Eye (tissue), 1 donor: ENCODE measurements around the gene FCHO1.
A peak's percentile ranks its signal among the peaks of the same experiment; 100 is the strongest.

Experiments used
- DNase-seq: peaks from one replicate; pipeline ENCODE4 v3.0.0-alpha.2; 2015

Gene FCHO1

DNA sequence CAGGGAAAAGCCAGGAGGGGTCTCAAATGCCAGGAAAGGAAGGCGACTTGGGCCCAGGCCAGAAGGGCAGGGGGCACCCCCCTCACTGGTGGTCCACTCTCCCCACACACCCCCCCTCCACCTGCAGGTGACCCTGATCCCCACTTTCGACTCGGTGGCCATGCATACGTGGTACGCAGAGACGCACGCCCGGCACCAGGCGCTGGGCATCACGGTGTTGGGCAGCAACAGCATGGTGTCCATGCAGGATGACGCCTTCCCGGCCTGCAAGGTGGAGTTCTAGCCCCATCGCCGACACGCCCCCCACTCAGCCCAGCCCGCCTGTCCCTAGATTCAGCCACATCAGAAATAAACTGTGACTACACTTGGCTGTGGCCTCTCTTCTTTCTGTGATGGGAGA, 17.1 kb upstream of the FCHO1 start:
- no peak for DNase-seq

DNA sequence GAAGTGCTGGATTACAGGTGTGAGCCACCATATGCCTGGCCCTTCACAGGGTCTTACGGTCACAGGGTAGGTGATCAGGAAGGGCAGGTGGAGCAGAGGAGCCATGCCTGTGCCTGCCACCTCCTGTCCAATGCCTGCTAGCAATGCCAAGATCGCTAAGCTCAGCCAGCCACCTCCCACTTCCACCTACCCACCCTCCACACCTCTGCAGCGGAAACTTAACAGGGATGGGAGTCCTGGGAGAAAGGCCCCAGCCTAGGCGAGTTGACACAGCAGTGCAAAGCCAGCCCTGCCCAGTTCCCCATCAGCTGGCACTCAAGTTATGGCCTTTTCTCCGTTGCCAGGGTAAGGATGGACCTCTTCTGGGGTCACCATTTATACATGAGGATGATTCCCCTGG, 15.9 kb upstream of the FCHO1 start:
- no peak for DNase-seq

DNA sequence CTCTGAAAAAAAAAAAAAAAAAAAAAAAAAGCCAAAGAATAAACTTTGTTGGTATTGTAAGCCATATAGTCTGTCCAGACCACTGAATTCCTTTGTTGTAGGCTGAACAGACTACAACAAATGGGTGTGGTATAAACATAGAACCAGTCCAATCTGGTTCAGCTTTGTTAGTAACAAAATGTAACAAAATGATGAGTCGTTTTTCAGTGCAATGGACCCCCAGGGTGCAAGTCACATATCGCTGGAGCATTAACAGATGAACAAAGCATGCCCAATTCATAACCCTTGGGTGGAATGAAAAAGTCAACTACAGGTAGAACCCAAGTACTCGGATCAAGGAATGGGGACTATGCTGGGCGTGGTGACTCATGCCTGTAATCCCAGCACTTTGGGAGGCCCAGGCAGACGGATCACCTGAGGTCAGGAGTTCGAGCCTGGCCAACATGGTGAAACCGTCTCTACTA, 13.6 kb upstream of the FCHO1 start:
- DNase-seq, result no peak

DNA sequence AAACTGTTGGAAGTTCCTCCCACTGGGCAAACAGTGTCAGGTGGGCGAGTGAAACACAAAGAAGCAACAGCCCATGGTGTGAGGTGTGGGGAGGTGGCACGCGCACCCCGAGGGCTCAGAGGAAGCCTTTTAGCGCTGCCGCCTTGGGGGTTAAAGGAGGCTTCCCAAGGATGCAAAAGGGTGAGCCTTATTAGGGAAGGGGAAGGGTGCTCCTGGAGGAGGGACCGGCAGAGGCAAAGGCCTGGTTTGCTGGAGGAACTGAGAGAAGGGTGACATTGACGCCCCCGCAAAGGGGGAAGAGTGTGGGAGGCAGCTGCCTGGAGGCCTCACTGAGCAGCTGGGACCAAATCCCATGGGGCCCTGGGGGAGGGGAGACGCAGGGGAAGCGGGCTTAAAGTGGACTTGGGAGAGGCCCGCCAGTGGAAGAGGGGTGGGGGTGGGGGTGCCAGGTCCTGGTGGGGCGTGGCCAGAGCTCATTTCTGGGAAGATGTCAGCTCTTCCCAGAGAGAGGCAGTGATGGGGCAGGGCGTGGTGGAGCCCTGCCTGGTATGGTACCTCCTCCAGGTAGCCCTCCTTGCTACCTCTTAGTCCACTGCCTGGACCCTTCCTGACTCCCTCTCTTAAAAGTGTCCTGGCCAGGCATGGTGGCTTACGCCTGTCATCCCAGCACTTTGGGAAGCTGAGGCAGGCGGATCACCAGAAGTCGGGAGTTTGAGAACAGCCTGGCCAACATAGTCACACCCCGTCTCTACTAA, 12.0 kb upstream of the FCHO1 start:
- DNase-seq, result peak; percentile 65

DNA sequence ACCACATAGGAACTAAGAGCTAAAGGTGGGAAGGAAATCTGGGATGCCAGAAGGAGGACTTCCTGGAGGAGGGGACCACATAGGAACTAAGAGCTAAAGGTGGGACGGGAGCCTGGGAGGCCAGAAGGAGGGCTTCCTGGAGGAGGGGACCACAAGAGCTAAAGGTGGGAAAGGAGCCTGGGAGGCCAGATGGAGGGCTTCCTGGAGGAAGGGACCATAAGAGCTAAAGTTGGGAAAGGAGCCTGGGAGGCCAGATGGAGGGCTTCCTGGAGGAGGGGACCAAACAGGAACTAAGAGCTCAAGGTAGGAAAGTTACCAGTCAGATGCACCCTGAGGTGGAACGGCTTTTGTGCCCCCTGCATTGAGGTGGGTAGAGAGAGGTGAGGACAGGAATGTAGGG, 9.8 kb upstream of the FCHO1 start:
- DNase-seq, result no peak

DNA sequence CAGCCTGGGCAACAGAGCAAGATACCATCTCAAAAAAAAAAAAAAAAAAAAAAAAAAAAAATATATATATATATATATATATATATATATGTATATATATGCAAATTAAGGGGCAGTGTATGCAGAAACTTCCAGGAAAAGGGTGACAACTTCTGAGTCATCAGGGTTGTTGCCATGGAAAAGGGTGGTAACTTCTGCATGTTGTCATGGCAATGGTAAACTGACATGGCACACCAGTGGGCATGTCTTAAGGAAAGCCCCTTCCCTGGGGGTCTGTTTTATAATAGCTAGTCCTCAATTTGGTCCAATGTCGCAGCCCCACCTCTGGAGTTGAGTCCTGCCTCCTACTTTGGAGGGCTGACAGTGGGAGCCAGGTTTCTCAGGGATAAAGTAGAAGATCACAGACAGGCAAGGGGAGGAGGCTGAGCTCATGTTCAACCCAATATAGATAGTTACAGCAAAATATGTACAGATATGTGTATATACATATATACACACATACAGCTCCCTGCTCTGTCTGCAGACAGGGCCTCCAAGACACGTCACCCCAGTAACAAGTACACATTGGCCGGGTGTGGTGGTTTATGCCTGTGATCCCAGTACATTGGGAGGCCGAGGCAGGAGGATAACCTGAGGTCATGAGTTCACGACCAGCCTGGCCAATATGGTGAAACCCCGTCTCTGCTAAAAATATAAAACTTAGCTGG, 7.2 kb upstream of the FCHO1 start:
- no peak for DNase-seq

DNA sequence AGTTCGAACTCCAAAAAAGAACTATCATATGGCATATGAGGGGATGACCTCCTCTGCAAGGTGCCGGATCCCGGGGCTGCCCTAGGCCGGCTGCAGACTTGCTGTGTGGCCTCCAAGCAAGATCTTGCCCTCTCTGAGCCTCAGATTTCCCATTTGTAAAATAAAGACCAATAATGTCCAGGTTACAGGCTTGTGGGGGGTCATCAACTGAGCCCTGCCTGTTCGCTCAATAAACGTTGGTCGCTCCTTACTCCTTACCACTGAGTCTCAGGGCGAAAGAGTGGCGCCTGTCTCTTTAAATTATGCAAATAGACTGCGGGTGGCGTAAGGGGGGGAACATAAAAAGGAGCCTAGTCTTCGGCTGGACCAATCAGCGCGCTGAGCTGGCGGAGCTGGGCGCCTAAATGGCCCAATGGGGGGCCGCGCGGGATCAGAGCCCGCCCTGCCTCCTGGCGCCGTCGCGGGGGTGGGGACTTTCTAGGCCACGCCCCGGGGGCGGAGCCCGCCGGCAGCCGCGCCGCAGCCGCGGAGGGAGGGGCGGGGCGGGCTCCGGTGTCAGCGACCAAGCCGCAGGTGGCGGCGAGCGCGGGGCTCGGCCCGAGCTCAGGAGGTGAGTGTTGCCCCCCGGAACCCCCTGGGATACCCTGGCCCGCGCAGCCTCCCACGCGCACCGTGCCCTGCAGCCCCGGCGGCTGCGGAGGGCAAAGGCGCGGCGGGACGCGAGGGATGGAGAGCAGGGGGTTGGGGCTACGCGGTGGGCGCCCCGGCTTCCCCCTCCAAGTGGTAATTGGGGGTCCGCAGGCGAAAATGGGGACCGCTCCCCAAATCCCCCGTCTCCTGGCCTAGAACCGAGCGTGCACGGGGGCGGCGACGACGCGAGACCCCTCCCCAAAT, 3.8 kb upstream of the FCHO1 start:
- peak; percentile 97 for DNase-seq

DNA sequence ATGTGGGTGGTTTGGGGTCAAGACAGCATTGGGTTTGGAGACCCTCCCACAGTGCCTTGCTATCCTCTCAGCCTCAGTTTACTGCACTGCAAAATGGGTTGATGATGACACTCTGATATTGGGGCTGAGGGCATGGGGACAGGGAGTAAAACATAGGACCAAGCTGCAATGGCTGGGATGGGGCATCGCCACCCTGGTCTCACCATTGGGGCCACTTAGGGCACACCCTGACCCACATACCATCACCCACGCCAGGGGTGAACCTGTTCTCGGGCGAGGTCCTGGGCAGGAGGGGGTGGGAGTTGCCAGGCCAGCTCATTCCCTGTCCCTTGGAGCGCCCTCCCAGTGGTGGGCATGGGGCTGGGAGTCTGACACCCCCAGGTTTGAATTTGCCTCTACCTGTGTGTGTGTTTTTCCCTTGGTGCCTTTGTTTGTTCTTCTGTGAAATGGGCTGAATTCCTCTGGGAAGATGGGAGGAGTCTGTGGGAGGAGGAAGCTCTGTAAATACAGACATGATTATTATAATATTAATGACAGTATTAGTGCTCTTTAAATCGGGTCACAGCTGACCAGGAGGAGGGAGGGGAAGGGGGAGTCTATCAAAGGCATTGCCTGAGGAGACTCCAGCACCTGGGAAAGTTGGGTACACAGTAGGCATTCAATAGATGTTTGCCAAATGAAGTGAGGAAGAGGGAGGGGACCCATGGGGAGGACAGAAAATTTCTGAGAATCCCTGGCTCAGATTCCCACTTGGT, 2.2 kb upstream of the FCHO1 start:
- DNase-seq, result no peak

DNA sequence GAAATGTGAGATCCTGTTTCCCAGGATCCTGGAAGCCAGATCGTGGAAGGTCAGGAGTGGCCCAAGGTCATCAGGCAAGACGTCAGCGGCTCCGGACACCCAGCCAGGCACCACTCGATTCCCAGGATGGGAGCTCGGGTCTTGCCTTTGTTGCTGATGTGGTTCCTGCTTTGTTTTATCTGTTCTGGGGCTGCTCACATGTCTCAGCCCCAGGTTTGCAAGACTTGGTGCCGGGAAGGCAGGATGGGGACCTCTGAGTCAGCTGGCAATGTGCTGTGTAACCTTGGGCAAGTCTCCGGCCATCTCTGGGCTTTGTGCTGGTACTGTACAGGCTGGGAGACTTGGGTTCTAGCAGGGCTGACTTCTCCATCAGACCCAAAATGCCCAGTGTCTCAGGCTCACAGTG, 1.4 kb upstream of the FCHO1 start:
- DNase-seq, result no peak

DNA sequence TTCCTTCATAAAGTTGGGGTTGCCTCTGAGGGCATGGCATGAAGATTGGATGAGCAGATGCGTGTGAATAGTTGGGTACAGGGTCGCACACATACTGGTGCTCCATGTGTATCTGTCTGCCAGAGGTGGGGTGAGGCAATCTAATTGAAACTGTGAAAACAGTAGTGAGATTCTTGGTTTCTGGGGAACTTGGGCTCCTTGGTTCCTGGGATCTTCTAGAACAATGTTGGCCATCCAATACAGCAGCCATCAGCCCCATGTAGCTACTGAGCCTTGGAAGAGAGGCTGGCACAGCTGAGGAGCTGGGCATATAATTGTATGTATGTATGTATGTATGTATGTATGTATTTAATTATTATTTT, 616 bp downstream of the FCHO1 start:
- DNase-seq, result no peak

DNA sequence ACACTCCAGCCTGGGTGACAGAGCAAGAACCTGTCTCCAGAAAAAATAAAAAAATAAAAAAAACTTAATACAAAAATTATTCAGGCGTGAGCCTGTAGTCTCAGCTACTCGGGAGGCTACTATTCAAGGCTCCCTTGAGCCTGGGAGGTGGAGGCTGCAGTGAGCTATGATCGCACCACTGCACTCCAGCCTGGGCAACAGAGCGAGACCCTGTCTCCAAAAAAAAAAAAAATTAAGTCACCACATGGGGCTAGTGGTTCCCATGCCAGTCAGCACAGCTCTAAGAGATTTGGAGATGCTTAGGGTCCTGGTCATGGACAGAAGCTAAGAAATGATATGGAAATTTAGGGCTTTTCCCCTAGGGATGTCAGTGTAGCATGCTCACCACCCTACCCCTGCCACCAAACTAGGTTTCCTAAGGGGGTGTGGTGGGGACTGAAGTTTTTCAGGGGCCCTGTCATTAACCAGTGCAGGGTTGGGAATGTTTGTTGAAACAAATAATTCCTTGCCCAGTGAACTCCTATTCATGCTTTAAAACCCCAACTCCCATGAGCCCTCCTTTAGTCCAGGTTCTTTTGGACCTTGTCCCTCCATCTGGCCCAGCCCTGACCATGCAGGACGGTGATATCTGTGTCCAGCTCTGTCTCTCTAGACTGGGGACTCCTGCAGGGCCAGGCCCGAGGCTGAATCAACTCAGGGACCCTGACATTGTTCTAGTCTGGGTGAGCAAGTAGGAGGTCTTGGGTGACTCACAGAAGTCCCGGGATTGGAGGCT, 1.8 kb downstream of the FCHO1 start:
- DNase-seq, result no peak

DNA sequence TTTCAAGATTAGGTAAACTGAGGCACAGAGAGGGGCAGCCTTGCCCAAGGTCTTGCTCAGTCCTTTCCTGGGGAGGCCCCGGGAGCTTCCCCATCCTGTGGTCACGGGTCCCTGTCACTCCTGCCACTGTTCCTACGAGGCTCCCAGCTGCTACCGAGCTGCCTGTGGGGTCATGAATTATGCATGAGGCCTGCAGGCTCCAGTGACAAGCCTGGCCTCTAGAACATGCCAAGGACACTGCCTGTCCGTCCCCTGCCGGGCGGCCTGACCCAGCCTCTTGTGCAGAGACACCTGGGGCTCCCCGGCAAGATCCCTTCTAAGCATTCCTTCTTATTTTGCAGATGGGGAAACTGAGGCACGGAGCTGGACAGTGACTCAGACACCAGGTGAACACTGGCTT, 2.7 kb downstream of the FCHO1 start:
- peak; percentile 66 for DNase-seq

DNA sequence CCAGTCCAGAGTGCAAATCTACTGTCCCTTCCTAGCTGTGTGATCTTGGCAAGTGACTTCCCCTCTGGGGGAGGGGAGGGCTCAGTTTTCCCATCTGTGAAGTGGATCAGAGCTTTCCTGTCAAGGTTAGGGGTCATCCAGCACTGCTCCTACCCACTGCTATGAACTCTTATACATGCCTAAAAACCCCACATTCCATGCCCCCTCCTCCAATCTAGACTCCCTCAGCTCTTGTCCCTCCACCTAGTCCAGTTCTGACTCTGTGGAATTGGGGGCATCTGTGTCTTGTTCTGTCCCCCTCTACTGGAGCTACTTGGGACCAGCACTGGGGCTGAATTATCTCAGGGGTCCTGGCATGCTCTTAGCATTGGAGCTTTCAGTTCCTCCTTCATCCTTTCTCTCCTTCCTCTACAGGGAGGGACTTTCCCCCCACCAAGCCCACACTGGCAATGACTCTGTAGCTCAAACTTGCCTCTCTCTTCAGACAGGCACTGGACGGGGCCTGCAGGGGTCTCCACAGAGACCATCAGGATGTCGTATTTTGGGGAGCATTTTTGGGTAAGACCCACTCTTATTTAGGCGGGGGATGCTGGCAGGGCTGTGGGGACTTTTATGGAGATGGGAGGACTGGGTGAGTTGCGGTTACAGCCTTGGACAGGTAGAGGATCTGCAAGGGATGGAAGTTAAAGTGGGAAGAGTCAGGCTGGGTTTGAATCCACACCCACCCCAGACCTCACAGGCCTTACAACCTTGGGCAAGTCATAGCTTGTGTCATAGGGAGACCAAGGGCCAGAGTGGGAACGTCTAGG, 3.6 kb downstream of the FCHO1 start:
- DNase-seq, result no peak

DNA sequence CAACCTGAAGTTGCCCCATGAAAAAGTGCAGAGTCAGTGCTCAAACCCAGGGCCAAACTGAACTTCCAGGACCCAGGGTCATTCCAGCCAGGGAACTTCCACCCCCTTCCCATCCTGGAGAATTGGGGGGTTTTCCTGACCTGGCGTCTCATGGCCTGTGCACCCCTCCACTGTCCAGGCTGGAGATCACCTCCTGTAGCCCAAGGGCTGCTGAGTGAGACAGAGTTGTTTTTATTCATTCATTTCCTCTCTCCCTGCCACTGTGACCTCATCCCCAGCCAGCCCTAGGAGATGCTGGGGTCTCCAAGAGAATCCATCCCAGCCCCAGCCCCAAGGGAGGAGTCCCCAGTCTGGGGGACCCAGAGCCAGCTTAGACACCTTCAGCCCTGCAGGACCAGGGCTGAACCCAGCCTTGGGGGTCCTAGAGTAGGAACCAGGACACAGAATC, 4.2 kb downstream of the FCHO1 start:
- no peak for DNase-seq

DNA sequence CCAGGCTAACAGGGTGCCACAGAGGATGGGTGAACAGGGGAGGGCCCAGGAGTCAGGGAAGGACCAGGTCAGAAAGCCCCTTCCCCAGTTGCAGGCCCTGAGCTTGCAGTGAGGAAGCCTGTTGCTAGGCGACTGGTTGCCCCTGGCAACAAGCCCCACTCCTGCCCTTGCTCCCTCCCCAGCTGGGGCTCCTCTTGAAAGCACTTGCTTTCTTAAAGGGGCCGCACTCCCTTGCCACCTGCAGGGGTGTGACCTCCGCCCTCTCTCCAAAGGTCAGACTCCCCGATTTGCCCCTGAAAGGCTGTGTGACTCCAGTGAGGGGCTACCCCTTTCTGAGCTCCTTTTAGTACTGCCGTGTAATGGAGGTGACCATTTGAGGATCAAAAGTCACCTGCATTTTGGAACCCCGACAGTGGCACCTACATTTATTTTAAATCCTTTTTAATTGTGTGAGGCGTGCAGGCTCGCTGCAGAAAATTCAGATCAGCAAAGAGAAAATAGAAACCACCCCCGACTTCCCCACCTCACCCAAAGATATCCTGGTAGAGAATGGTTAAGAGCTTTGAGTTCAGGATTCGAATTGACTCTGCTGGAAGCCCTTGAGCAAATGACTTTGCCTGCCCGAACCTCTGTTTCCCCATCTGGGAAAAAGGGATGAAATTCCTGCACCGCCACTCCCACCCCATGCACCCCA, 4.8 kb downstream of the FCHO1 start:
- DNase-seq, result peak; percentile 94

DNA sequence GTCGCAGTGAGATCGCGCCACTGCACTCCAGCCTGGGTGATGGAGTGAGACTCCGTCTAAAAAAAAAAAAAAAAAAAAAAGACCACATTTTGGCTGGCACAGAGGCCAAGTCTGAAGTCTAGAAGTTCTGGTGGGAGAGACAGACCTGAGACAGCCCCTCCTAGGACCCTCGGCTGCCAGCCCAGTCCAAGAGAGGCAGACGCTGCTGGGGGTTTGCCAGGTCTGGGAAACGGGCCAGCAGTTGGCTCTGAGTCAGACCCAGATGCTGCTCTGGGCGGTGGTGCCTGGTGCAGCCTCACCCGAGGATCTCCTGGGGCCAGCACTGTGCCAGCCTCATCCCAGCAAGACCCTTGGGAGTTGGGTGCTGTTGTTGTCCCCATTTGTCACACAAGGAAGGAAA, 5.8 kb downstream of the FCHO1 start:
- no peak for DNase-seq

DNA sequence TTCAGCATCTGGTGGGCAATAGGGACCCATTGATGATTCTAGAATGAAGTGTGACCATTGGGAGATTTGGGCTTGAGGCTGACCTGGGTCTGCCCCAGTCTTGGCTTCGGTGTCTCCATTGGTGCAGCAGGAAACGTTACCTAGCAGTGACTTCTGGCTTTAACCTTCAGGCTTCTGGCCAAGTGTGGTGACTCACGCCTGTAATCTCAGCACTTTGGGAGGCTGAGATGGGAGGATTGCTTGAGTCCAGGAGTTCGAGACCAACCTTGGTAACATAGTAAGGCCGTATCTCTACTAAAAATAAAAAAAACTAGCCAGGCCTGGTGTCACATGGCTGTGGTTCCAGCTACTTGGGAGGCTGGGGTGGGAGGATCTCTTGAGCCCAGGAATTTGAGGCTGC, 7.2 kb downstream of the FCHO1 start:
- DNase-seq, result no peak

DNA sequence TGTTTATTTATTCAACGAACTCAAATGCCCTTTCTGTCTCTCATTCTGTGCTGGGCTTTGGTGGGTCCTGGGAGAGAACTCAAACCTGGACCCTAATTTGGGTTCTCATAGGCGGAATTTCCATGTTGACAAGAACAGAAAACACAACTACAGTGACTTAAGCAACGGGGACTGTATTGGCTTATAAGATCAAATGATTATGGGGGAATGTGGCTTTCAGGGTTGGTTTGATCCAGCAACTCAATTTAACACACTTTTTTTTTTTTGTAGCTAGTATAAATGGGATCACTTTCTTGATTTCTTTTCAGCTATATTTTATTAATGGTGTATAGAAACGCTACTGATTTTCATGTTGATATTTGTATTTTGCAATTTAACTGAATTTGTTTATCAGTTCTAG, 9.9 kb downstream of the FCHO1 start:
- DNase-seq, result no peak

DNA sequence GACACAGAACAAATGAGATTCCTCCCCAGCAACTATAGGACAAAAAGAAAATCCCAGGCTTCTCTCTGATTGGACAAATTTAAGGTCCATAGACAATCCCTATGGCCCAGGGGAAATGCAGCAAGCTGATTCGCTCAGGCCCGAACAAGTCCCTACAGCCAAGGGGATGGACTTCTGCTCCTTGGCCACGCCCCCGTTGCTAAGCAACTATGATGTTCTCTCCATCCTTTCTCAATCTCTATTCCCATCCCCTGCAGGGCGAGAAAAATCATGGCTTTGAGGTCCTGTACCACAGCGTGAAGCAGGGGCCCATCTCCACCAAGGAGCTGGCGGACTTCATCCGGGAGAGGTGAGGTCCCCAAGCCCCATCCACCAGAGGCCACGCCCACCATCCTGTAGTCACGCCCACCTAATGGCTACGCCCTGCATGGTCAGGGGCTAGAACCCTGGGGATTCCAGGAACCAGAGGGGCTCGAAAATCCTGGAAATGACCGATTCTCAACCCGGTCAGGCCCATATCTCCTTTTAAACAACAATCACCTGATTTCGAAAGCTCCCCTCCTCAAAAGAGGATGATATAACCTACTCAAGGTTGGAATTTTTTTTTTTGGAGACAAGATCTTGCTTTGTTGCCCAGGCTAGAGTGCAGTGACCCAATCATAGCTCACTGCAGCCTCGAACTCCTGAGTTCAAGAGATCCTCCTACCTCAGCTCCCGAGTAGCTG, 11.4 kb downstream of the FCHO1 start:
- peak; percentile 76 for DNase-seq

DNA sequence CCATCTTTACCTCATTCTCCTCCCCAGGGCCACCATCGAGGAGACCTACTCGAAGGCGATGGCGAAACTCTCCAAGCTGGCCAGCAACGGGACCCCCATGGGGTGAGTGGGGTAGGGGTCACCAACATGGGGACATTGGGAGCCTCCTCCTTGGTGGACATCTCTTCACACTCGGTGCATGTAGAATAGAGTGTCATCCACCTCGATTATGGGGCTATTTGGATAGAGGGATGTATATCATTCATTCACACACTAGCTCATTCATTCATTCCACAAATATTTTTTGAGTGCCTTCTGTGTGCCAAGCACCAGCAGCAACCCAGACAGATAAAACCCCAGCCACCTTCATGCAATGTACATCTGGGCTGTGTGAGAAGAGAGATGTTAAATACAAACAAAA, 13.1 kb downstream of the FCHO1 start:
- no peak for DNase-seq
